Left ventricle myocardium inferior (tissue), 1 donor: ENCODE data around the gene CRABP1. TPM values are rescaled to one million over a fixed set of nuclear protein-coding genes. Genes with fewer than 3 reads are reported as not detected.

Experiments
- DNase-seq: peaks from one replicate; pipeline ENCODE4 v3.0.0-alpha.2; 2020
- H3K27ac ChIP-seq: fragments of 200-600 bp; replicated peaks from 2 replicates; pipeline ENCODE4 v1.8.0; 2021
- H3K27me3 ChIP-seq: fragments of 200-600 bp; 2 replicates; pipeline ENCODE4 v1.8.0; 2021; ENCODE audit warnings: low read depth
- H3K36me3 ChIP-seq: fragments of 200-600 bp; 2 replicates; pipeline ENCODE4 v1.8.0; 2021
- H3K4me1 ChIP-seq: fragments of 200-600 bp; 2 replicates; pipeline ENCODE4 v1.8.0; 2021
- H3K4me3 ChIP-seq: fragments of 200-600 bp; 2 replicates; pipeline ENCODE4 v1.8.0; 2021; ENCODE audit warnings: mild to moderate bottlenecking, moderate library complexity
- H3K9me3 ChIP-seq: fragments of 200-600 bp; replicated peaks from 2 replicates; pipeline ENCODE4 v1.8.0; 2021
- intact Hi-C: fragments of 100-400 bp; cut with micrococcal nuclease; formaldehyde crosslinking; loops from one replicate; pipeline ENCODE4 v1.11.0; 2022
- total RNA-seq: library from RNA; stranded (reverse); fragmentation: NEBNext Ultra II Directional; extraction: Animal tissue kit (Norgen Biotek cat#: 25700); gene quantifications from one replicate; pipeline ENCODE4 v1.2.1, GENCODE V29; 2021
- TF ChIP-seq, protein P1 (sequence below): fragments of 200-600 bp; IDR thresholded peaks from 2 replicates; pipeline ENCODE4 v1.8.0; 2021; ENCODE audit warnings: antibody characterized with exemption, mild to moderate bottlenecking, borderline replicate concordance
- donor health status: DM: no; HTN: yes; CAD: no; lungs with severe emphysema.

CRABP1 gene
- total RNA-seq, 1 donor from 2014 or later: not detected

GRCh38 chr15:78307976-78308375 lies 32.2 kb upstream of the CRABP1 start:
- peaks cover 59% of the 10 kb centered on the region for H3K27me3 ChIP-seq
- TF ChIP-seq, protein P1, sequence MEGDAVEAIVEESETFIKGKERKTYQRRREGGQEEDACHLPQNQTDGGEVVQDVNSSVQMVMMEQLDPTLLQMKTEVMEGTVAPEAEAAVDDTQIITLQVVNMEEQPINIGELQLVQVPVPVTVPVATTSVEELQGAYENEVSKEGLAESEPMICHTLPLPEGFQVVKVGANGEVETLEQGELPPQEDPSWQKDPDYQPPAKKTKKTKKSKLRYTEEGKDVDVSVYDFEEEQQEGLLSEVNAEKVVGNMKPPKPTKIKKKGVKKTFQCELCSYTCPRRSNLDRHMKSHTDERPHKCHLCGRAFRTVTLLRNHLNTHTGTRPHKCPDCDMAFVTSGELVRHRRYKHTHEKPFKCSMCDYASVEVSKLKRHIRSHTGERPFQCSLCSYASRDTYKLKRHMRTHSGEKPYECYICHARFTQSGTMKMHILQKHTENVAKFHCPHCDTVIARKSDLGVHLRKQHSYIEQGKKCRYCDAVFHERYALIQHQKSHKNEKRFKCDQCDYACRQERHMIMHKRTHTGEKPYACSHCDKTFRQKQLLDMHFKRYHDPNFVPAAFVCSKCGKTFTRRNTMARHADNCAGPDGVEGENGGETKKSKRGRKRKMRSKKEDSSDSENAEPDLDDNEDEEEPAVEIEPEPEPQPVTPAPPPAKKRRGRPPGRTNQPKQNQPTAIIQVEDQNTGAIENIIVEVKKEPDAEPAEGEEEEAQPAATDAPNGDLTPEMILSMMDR: no peak
- intact Hi-C loops: loop anchor here (5.0 kb wide), 1 partner anchor 114 kb away; no protein-coding TSS in a partner anchor
- H3K4me3 ChIP-seq: no peak overlapping the region
- no peak overlapping the region for H3K27ac ChIP-seq
- no peaks in the 10 kb centered on the region for H3K9me3 ChIP-seq
- H3K4me1 ChIP-seq: no peaks in the 10 kb centered on the region
- DNase-seq: no peak
- no peaks in the 10 kb centered on the region for H3K36me3 ChIP-seq

- no peaks in the 10 kb centered on the region for H3K4me1 ChIP-seq
- intact Hi-C loops: loop anchor here (5.0 kb wide), 1 partner anchor 114 kb away; no protein-coding TSS in a partner anchor
- peak; percentile 53 for DNase-seq
- no peak overlapping the region for H3K27ac ChIP-seq
- H3K27me3 ChIP-seq: peaks cover 57% of the 10 kb centered on the region
- H3K9me3 ChIP-seq: no peaks in the 10 kb centered on the region
- no peak overlapping the region for H3K4me3 ChIP-seq
- TF ChIP-seq, protein P1: peak; percentile 87
- no peaks in the 10 kb centered on the region for H3K36me3 ChIP-seq
These were observed 31.6 kb upstream of the CRABP1 start for GRCh38 chr15:78308422-78309032.

DNA sequence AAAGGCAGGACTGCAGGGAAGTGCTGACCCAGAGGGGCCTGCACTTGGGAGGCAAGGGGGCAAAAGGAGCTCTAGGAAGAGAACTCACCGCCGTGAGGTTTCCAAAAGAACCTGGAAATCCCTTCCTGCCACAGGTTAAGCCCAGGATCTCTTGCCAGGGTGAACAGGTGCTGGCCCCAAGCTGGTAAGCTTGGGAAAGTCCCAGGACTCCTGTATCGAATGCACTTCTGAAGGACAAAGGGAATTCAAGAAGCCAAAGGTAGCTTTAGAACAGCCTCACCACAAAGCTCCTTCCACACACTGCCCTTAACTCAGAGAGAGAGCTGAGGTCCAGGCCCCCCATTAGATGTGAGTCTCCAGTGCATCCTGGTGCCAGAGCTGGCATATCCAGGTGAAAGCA lies 28.9 kb upstream of the CRABP1 start:
- Histone ChIP-seq H3K9me3 (no peaks in the 10 kb centered on the region), H3K27me3 (peaks cover 43% of the 10 kb centered on the region)
- no peak for DNase-seq

DNA sequence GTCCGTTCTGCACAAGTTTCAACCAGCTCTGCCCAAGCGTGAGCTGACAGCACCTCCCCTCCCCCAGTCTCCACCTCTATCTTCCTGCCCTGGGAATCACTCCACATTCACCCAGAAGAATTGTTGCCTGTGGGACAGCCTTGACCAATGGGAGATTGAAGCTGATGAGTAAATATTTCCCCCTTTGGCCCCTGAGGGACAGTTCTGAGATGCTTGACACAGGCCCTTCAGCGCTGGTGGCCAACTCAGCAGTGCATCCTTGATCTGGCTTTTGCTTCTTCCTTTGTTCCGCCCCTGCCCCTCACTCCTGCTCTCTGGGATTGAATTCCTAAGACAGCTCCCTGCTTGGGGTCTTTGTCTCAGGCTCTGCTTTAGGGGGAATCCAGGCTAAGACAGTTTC lies 27.6 kb upstream of the CRABP1 start:
- Histone ChIP-seq H3K4me1 (peaks cover 12% of the 10 kb centered on the region), H3K27ac (no peak overlapping the region), H3K27me3 (peaks cover 32% of the 10 kb centered on the region), H3K36me3 (no peaks in the 10 kb centered on the region), H3K4me3 (no peak overlapping the region), H3K9me3 (no peaks in the 10 kb centered on the region)
- DNase-seq: no peak
- intact Hi-C loops: no loop called here
- TF ChIP-seq, protein P1: no peak

More for the DNA sequence above, 28.9 kb upstream of the CRABP1 start:
- intact Hi-C loops: no loop called here
- no peak overlapping the region for H3K27ac ChIP-seq
- H3K4me3 ChIP-seq: no peak overlapping the region
- H3K36me3 ChIP-seq: no peaks in the 10 kb centered on the region
- H3K4me1 ChIP-seq: peaks cover 2% of the 10 kb centered on the region
- TF ChIP-seq, protein P1: no peak

DNA sequence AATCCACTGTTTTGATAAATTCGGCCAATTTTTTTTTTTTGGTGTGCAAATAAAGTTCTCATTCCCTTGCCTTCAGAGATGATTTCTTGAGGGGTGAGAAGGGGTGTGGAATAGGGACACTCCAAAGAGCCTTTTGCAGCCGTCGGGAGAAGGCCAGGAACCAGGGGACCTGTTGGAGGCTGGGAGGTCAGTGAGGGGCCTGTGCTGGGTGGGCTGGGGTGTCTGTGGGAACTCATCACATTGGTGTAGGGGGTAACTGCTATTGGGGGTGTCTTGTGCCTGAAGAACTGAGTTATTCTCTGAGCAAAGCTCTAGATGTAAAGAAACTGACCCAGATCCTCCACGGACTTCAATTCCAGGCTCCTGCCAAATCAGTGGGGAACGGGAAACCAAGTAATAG lies 27.2 kb upstream of the CRABP1 start:
- no peak overlapping the region for H3K27ac ChIP-seq
- no peaks in the 10 kb centered on the region for H3K36me3 ChIP-seq
- no peak overlapping the region for H3K4me3 ChIP-seq
- peaks cover 12% of the 10 kb centered on the region for H3K4me1 ChIP-seq
- peaks cover 28% of the 10 kb centered on the region for H3K27me3 ChIP-seq
- TF ChIP-seq, protein P1: no peak
- H3K9me3 ChIP-seq: no peaks in the 10 kb centered on the region
- no peak for DNase-seq
- intact Hi-C loops: no loop called here
